Fibroblast of the conjunctiva (primary cell): ENCODE data around the gene TNIP2.
"Not testable (repeated sequence)": the region's sequence is repeated elsewhere in the genome, so short reads cannot be mapped to it uniquely, and the experiment has no call there.

ENCODE experiments used
- DNase-seq: peaks from one replicate; pipeline ENCODE4 v3.0.0-alpha.2; 2010; ENCODE audit warnings: low read depth

Gene TNIP2

GRCh38 chr4:2794486-2795299 lies 38.6 kb upstream of the TNIP2 start:
- DNase-seq, result no peak

GRCh38 chr4:2793586-2794485 lies 37.7 kb upstream of the TNIP2 start:
- DNase-seq, result no peak

GRCh38 chr4:2792711-2793585 lies 36.8 kb upstream of the TNIP2 start, which contains the start of gene SH3BP2:
TSS of gene SH3BP2 (plus strand) at chr4:2793085. CDS start at chr4:2820618, 27,533 bp downstream.
- no peak for DNase-seq

- DNase-seq, result no peak
Measured at GRCh38 chr4:2792396-2792710, 36.2 kb upstream of the TNIP2 start.

GRCh38 chr4:2791518-2792395 lies 35.6 kb upstream of the TNIP2 start:
- DNase-seq, result no peak

- DNase-seq, result no peak
Measured at GRCh38 chr4:2790583-2791517, 34.7 kb upstream of the TNIP2 start.

- no peak for DNase-seq
Measured at GRCh38 chr4:2789793-2790582, 33.9 kb upstream of the TNIP2 start.

- no peak for DNase-seq
Measured at GRCh38 chr4:2789351-2789750, 33.2 kb upstream of the TNIP2 start.

- DNase-seq, result no peak
Measured at GRCh38 chr4:2788532-2789103, 32.5 kb upstream of the TNIP2 start.

GRCh38 chr4:2788101-2788500 lies 32.0 kb upstream of the TNIP2 start:
- DNase-seq, result no peak

- DNase-seq, result no peak
Measured at GRCh38 chr4:2787230-2788100, 31.3 kb upstream of the TNIP2 start.

GRCh38 chr4:2786794-2787229 lies 30.7 kb upstream of the TNIP2 start:
- DNase-seq, result no peak

GRCh38 chr4:2786152-2786671 lies 30.1 kb upstream of the TNIP2 start:
- no peak for DNase-seq

GRCh38 chr4:2785613-2786012 lies 29.5 kb upstream of the TNIP2 start:
- no peak for DNase-seq

GRCh38 chr4:2783790-2784189 lies 27.7 kb upstream of the TNIP2 start:
- DNase-seq, result no peak

GRCh38 chr4:2781911-2782310 lies 25.8 kb upstream of the TNIP2 start:
- no peak for DNase-seq

GRCh38 chr4:2780643-2781042 lies 24.5 kb upstream of the TNIP2 start:
- not testable (repeated sequence) for DNase-seq

GRCh38 chr4:2771264-2771663 lies 15.1 kb upstream of the TNIP2 start:
- DNase-seq, result no peak
